ENCODE measurements around the gene IMPDH1.

DNA sequence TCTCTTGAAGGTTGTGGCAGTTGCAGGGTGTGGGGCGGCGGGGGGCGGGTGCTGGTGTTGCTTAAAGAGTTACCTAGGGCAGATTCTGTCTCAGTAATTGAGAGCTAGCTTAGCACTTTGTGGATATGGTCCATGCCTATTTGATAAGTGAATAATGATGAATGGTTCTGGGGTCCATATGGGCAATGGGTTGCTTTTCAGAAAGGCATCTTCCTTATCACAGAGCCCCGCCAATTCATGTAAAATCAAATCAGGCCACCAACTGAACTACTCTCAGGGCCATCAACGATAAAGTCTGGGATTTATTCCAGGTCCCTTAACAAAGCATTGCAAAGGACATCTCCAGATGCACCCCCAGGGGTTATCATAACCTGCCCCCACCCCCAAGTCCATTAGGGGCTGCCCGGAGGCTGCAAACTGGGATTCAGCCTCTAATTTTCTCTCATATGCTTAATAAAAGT is 46.5 kb downstream of the IMPDH1 start:
- TF ChIP-seq CTCF (IDR thresholded peaks at IDR 0.05), result no peak
- no peak for TF ChIP-seq POLR2A (IDR thresholded peaks at IDR 0.05)
